Islet of Langerhans (tissue), 1 donor: ENCODE data around the gene HDAC4.

Source experiments
- FAIRE-seq: peaks from one replicate; lab custom pipeline; 2011; peaks lifted over from hg19 to GRCh38; lab: Jason Lieb, UNC

Gene HDAC4

GRCh38 chr2:239216614-239217273, 184.1 kb downstream of the HDAC4 start:
- no peak for FAIRE-seq

GRCh38 chr2:239215988-239216613, 184.7 kb downstream of the HDAC4 start:
- FAIRE-seq, result no peak

DNA sequence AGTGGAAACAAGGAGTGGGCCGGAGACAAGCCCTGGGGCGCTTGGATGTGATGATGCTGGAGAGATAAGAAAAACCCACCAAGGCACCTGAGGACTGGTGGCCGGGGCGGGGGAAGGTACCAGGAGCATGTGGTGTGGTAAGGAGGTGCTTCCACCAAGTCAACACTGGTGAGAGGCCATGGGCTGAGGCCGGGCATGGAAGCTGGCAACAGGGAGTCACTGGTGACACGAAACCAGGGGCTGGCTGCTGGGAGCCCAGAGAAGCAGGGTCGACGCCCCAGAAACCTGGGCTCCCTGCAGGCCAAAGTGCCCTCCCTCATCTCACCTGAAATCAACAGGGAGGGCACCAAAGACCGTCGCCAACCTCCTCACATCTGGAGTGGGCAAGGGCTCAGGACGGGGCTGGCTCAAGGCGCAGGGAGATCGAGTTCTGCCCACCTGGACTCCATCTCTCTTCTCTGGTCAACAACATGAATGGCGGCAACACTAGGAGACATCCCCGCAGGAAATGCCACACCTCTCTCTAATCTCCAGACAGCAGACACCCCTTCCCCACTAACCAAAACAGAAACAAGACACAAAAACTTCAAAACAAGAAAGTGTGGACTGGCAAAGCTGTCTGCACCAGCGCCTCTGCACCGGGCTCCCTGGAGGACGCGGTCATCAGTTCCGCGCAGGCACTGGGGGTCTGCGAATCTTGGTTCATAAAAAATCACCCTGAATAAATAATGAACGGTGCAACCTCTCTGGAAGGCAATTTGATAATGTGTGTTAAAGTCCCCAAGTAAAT, 185.5 kb downstream of the HDAC4 start:
- FAIRE-seq, result no peak

DNA sequence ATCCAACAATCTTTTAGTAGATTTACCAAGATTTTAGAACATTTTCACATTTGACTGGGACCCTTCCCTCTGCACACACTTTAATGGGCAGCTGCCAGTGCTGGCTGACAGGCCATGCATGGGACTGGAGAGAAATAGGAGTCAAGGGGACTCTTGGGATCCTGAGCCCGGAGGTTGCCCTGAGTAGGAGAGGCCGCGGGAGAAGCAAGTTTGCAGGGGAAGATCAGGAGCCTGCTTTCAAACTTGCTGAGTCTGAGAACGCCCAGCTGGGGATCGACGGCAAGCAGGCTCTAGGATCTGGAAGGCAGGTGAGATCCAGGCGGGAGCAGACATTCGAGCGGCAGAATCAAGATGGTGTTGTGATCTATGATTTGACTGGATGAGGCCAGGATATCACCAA, 186.1 kb downstream of the HDAC4 start:
- no peak for FAIRE-seq

DNA sequence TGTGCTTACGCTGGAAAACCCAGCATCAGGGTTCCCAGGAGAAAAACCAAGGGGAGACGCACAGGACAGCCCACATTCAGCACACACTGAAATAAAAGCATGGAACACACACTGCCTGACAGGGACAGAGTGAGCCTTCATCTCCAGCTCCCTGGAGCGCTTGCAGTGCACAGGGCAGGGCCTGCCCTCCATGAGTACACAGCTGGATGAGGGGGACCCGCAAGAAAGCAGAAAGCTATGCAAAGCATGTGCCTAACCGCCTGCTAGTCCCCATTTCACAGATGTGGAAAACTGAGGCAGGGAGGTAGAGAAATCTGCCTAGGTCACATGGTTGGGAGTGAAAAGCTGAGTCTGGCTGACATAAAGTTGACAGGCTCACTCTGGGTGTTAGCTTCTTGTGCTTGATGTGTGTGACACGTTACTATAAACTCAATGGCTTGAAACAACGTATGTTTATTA, 187.1 kb downstream of the HDAC4 start:
- FAIRE-seq, result no peak

DNA sequence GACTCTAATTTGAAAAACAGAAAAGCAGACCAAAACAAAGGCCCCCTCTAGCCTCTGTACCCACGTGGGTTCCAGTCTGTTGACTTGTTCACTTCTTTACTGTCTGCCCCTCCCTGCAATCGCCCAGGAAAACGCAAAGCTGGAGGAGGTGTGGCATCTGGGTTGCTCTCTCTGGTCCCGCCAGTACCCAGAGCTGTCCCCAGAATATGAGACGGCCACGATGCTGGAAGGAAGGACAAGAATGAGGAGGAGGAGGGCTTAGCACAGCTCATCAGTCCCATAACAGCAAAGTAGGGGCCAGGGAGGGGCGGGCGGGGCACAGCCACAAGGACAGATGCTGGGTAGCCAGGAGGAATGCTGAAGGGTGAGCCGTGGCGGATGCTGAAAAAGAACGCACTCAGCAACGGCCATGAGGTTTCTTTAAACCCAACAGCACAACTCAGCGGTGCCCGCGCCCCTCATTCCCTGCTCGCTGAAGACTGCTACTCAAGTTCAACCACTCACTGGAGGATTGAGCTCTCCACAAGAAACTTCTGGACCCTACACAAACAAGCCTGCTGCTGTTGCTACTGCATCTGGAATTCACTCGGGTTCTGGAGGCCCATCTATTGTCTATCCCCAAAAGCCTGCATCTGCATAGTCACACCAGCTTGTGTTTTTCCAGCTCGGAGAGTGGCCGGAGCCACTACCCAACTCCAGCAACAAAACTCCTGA, 187.7 kb downstream of the HDAC4 start:
- no peak for FAIRE-seq

GRCh38 chr2:239212121-239212928, 188.5 kb downstream of the HDAC4 start:
- FAIRE-seq, result no peak

- no peak for FAIRE-seq
These were observed 189.3 kb downstream of the HDAC4 start for GRCh38 chr2:239211396-239212094.

DNA sequence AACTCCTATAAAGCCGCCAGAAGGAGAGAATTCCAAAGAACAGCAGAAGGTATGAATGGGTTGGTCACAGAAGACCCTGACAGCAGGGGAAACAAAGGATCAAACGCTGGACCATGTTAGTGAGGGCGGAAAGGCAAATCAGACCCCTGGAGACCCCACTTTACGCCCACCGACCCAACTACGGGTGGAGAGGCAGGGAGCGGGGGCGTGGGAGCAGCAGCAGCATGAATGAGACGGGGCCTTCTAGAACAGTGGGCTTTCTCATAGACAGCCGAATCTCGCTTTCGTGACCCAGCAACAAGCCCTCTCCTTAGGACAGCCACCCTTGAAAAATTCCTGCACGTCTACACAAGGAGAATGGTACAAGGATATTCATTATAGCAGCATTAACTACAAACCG, 191.0 kb downstream of the HDAC4 start:
- no peak for FAIRE-seq

DNA sequence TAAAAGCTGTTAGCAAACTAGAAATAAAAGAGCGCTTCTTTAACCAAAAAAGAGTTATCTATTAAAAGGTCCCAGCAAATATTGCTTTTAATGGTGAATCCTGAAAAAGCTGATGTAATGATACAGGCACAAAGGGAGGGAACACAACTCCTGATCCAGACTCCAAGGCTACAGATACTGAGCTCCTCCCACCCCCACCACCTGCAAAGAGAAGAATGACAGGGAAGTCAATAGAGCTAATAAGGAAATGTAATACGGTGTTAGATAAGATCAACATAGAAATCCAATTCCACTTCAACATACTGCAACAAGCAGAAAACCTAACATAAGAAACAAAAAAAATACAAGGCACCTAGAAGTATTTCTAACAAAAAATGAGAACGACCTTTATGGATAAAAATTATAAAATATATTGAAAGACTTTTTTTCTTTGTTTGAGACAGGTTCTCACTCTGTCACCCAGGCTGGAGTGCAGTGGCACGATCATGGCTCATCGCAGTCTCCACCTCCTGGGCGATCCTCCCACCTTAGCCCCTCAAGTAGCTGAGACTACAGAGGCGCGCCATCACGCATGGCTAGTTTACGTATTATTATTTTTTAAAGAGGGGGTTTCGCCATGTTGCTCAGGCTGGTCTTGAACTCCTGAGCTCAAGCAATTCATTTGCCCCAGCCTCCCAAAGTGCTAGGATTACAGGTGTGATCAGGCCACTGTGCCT, 192.2 kb downstream of the HDAC4 start:
- FAIRE-seq, result peak; percentile 84

GRCh38 chr2:239206851-239207250, 194.0 kb downstream of the HDAC4 start:
- no peak for FAIRE-seq

GRCh38 chr2:239206042-239206441, 194.8 kb downstream of the HDAC4 start:
- no peak for FAIRE-seq

DNA sequence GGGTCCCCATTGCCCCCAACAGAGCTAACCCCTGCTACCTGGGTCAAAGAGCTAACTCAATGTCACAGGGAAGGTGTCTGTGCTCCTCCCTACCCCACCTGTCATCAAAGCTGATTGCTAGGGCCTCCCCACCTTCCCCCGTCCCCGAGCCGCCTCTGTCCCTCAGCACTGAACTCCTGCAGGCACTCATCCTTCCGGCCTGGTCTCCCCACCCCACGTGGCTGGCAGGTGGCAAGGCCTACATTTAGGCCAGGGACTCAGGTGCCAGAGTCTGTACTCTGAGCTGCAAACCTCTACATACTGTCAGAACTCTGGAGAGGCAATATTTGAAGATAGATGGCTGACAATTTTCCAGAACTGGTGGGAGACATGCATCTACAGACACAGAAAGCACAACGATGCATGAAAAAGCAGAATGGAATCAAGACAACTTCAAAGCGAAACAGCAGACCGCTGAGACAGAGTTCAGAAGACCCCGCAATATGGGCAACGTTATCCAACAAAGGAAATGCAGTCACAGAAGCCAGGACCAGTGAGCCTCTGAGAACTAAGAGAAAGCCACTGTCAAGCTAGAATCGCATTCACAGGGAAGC, 195.8 kb downstream of the HDAC4 start:
- no peak for FAIRE-seq

- FAIRE-seq, result no peak
These were observed 196.5 kb downstream of the HDAC4 start for GRCh38 chr2:239204136-239204875.

DNA sequence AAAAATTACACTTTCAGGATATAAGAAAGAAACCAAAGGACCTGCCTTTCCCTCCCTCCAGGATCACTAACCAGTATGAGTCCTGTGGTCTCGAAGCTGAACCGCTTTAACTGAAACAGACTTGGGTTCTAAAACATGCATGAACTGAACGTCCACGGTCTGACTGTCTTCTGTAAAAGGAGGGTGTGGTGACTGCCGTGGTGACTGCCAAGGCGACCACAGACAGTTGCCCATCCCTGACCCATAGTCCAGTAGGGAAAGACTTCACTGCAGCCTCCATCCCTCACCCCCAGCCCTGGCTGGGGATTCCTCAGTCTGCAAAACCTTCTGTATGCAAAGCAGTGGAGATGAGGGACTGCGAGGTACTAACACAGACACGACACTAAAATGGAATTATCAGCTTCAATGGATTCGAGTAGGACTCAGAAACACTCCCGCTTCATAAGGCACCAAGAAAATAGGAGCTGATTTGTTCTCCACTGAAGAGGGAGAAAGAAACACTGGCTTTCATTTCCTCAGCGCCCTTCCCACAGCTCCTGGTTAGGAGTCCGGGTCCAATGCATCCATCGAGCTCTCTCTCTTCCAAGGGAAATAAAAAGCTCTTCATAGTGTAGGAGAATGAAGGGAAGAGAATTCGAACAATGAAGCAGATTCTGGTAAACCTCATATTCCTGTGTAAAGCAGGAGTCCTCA, 197.2 kb downstream of the HDAC4 start:
- no peak for FAIRE-seq

DNA sequence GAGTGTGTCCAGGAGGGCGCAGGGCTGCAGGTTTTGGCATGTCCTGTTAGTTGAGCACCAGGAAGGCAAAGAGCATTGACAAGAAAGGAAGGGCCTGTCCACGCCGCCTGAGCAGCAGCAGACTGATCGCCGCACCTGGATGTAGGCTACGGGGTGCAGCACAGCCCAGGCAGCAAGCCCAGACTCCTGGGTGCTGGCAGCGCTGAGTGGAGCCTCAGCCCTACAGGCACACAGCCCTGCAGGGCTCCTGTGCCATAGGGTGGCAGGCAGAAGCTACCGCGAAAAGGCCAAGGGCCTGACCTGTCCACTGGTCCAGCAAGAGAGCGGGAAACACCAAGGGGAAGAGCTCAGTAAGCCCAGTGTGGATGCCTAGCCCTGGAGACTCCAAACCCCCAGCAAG, 198.0 kb downstream of the HDAC4 start:
- no peak for FAIRE-seq

GRCh38 chr2:239202343-239202742, 198.5 kb downstream of the HDAC4 start:
- FAIRE-seq, result no peak

DNA sequence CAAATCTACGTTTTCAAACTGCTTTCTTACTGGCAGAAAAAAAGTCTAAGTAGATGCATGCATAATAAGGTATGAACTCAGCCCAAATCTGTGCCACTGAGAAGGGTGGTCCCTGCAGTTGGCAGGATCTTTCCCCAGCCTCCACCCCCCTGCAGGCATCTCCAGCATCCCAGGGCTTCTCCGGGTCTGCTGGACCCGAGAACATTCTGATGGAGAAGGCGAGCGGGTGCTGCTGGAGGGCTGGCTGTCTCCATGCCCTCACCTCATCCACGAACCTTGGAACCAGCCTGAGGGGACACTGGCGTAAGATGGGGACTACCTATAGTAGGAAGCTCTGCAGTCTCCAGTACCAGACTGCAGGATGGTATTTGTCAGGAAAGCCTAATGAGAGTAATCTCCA, 198.9 kb downstream of the HDAC4 start:
- no peak for FAIRE-seq

- FAIRE-seq, result no peak
These were observed 199.3 kb downstream of the HDAC4 start for GRCh38 chr2:239201531-239201876.
